Mesodermal cell (in vitro differentiated cells): ENCODE results near the gene DENND2A.

Experiments used
- H3K27ac ChIP-seq: 2 replicates; pipeline ENCODE4 v1.7.0; 2013; ENCODE audit warnings: mild to moderate bottlenecking, low read depth, low read length, moderate library complexity; ENCODE audit not compliant: severe bottlenecking
- H3K36me3 ChIP-seq: 2 replicates; pipeline ENCODE4 v1.7.1; 2013; ENCODE audit warnings: mild to moderate bottlenecking, low read length, moderate library complexity; ENCODE audit not compliant: control insufficient read depth, insufficient read depth
- H3K4me1 ChIP-seq: one replicate; pipeline ENCODE4 v1.7.1; 2013; ENCODE audit warnings: mild to moderate bottlenecking, low read length; ENCODE audit not compliant: insufficient read depth, control insufficient read depth, poor library complexity, severe bottlenecking
- H3K4me3 ChIP-seq: 2 replicates; pipeline ENCODE4 v1.7.0; 2013; ENCODE audit warnings: low read length, control low read depth, mild to moderate bottlenecking; ENCODE audit not compliant: insufficient read depth, poor library complexity, severe bottlenecking; ENCODE audit errors: extremely low read depth
- H3K9me3 ChIP-seq: 2 replicates; pipeline ENCODE4 v1.7.1; 2013; ENCODE audit warnings: mild to moderate bottlenecking, low read length, moderate library complexity; ENCODE audit not compliant: control insufficient read depth
- WGBS, 2 experiments: methylation state at CpG; one replicate each; pipeline ENCODE4 v1.1.5; 2013; ENCODE audit warnings: missing lambda C conversion rate in 2 of 2; ENCODE audit not compliant: insufficient coverage in 2 of 2; 5-methylcytosine and 5-hydroxymethylcytosine counted together

Gene DENND2A

DNA sequence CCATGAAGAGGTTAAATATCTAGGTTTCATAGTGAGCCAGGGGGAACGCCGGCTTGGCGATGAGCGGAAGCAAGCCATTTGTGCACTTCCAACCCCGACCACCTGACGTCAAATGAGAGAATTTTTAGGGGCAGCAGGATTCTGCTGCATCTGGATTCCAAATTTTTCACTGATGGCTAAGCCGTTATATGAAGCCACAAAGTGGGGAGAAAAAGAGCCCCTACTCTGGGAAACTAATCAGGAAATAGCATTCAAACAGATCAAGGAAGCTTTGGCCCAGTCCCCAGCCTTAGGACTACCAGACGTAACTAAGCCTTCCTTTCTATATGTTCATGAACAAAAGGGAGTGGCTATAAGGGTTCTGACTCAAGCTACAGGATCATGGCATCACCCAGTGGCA, 19.2 kb upstream of the DENND2A start:
- H3K4me3 ChIP-seq, result no peak overlapping the region
- H3K27ac ChIP-seq, result no peak overlapping the region
- 90 to 93% methylated on average over 8 of the region's 8 CpGs for WGBS, 2 experiments
- no peaks in the 10 kb centered on the region for H3K4me1 ChIP-seq
- no peaks in the 10 kb centered on the region for H3K9me3 ChIP-seq
- H3K36me3 ChIP-seq, result no peaks in the 10 kb centered on the region

DNA sequence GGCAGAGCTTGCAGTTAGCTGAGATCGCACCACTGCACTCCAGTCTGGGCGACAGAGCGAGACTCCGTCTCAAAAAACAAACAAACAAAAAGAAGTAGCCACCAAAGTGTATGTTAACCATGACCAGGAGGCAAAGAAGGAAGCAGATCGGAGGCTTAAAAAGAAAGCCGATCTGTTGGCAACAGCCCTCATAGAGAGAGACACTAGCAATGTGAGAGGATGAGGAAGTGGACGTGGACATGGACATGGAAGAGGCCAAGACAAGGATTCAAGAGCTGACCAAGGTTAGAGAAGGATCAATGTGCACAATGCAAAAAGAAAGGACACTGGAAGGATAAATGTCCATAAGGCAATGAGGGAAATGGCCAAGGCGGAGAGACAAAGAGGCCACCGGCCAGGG, 17.3 kb upstream of the DENND2A start:
- Histone ChIP-seq H3K4me3 (no peak overlapping the region), H3K27ac (no peak overlapping the region), H3K36me3 (no peaks in the 10 kb centered on the region), H3K4me1 (no peaks in the 10 kb centered on the region), H3K9me3 (no peaks in the 10 kb centered on the region)
- 94 to 96% methylated on average over 6 to 7 of the region's 9 CpGs for WGBS, 2 experiments

DNA sequence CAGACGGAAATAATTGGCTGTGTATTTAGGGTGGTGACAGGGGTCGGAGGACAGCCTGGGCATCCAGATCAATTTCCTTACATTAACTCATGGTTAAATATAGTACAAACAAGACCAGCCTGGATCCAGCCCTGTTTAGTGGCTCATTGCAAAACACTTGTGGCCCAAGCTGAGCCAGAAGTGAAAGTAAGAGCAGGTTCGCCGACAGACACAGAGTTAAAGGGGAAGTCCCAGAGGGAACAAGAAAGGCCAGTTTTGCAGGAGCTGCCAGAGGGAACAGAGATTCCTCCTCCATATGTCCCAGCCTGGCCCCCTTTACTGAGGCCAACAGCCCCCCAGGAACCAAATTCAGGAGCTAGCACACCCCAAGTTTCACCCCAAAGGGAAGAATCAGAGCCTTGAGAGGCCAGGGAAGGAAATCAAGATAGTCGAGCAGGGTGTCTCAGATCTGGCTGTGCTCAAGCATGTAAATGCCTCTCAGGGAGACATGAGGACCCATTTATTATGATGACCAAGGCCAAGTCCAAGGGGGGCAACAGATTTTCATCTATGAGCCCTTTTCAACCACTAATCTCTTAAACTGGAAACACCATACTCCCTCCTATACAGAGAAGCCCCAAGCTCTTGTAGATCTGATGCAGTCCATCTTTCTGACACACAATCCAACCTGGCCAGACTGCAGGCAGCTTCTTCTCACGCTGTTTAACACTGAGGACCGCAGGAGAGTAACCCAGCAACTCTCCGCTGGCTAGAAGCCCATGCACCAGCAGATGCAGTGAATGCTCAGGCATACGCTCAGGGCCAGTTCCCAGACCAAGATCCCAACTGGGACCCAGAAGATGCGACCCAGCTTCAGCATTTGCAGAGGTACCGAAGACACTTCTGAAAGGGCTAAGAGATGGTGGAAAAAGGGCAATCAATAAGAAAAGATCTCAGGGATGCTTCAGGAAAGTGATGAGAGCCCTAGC, 16.2 kb upstream of the DENND2A start:
- Histone ChIP-seq H3K9me3 (no peaks in the 10 kb centered on the region), H3K36me3 (no peaks in the 10 kb centered on the region), H3K4me3 (no peak overlapping the region), H3K4me1 (no peaks in the 10 kb centered on the region), H3K27ac (no peak overlapping the region)
- WGBS, 2 experiments, result 93 to 94% methylated on average over 8 to 9 of the region's 11 CpGs

DNA sequence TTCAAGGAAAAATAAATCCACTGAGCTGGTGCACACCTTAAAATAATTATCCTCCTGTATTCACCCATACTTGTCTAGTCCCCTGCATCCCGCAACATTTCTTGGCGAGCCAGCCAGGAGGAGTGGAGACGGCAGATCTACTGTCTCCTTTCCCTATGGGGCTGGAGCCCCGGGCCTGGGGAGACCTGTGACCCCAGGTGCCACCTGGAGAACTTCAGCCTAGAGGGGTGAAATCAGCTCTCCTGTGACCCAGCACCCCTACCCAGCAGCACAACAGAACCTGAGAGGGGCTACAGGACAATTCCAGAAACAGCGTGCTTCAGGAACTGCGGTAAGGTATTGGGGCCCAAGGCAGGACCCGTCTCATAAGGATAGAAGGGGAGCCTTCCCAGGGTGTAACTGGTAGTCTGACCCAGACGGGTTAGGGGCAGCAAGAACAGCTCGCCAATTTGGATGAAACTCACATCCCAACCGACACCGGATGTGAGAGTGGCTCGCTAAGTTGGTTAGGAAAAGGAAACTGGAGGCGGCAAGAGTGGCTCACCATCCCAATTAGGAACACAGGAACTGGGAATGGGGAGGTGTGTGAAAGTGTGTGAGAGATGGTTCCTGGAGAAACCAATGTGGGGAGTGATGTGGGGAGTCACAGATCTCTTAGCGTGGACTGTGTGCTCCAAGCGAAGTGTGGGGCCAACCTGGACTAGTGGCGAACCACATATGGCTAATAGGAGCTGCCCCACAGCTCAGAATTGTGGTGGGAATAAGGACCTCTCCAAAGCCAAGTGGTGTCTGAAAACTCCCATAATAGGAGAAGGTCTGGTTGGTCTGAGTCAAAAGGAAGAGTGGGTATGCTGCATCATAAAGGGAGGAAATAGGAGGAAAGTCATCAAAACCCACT, 15.1 kb upstream of the DENND2A start:
- H3K36me3 ChIP-seq, result no peaks in the 10 kb centered on the region
- no peaks in the 10 kb centered on the region for H3K4me1 ChIP-seq
- WGBS, 2 experiments, result 90 to 93% methylated on average over 12 to 16 of the region's 16 CpGs
- H3K4me3 ChIP-seq, result no peak overlapping the region
- no peak overlapping the region for H3K27ac ChIP-seq
- no peaks in the 10 kb centered on the region for H3K9me3 ChIP-seq

DNA sequence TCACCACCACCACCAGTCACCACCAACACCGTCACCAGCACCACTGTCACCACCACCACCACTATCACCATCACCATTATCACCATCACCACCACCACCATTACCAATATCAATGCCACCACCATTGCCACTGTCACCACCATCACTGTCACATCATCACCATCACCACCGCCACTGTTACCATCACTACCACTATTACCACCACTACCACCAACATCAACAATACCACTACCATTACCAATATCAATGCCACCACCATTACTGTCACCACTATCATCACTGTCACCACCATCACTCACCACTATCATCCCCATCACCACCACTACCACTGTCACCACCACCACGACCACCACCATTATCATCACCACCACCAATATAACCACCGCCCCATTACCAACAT, 14.0 kb upstream of the DENND2A start:
- Histone ChIP-seq H3K4me3 (no peak overlapping the region), H3K9me3 (no peaks in the 10 kb centered on the region), H3K36me3 (no peaks in the 10 kb centered on the region), H3K27ac (no peak overlapping the region), H3K4me1 (no peaks in the 10 kb centered on the region)
- 85 to 94% methylated on average over 4 of the region's 4 CpGs for WGBS, 2 experiments

DNA sequence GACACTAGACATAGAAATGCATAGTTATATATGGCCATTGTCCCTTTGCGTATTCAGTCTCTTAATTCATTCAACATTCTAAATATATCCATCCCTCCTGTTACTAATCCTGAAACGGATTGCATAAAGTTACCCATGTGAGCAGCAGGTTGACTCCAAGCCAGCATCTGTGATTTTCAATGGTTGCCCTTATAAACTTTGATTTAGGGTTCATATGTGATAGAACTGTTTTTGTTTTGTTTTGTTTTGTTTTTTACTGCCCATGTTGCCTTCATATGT, 13.4 kb upstream of the DENND2A start:
- 100% methylated on average over 1 to 2 of the region's 2 CpGs for WGBS, 2 experiments
- H3K36me3 ChIP-seq, result no peaks in the 10 kb centered on the region

DNA sequence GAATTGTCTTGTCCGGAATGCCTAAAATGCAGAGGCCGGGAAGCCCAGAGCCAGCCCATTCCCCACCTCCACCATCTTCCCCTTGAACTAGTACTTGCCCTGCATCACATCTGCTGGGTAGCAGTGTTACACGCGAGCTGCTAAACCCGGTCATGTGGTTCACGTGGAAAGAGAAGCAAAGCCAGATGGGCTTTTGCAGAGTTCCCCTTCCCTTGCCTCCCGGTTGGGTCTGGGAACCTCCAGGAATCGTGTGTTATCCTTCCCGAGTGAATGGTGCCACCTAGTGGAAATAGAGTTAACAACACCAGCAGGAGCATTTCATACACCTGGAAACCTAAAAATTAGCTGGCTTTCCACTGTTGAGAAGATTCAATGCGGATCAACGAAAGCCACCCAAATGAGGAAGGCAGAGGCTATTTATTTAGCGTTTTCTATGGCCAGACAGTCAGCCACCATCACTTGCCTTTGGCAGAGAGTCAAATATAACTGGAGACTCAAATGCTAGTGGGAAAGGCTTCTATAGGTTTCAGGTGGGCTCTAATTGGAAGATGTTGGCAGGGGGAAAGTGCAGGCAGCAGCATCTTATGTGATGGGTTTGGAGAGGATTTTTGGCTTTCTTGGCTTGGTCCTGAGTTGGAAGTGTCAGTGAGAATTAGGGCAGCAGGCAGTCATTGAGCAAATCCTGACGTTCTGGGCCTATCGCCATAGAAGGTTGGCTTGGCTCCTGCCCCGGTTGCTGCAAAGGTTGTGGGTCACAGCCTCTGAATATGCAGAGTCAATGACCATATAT, 12.9 kb upstream of the DENND2A start:
- no peaks in the 10 kb centered on the region for H3K36me3 ChIP-seq
- no peak overlapping the region for H3K27ac ChIP-seq
- 24 to 29% methylated on average over 12 to 13 of the region's 15 CpGs for WGBS, 2 experiments
- no peak overlapping the region for H3K4me3 ChIP-seq
- H3K4me1 ChIP-seq, result no peaks in the 10 kb centered on the region
- H3K9me3 ChIP-seq, result no peaks in the 10 kb centered on the region

More for the DNA sequence above, 13.4 kb upstream of the DENND2A start:
- no peak overlapping the region for H3K27ac ChIP-seq
- no peak overlapping the region for H3K4me3 ChIP-seq
- no peaks in the 10 kb centered on the region for H3K4me1 ChIP-seq
- H3K9me3 ChIP-seq, result no peaks in the 10 kb centered on the region

DNA sequence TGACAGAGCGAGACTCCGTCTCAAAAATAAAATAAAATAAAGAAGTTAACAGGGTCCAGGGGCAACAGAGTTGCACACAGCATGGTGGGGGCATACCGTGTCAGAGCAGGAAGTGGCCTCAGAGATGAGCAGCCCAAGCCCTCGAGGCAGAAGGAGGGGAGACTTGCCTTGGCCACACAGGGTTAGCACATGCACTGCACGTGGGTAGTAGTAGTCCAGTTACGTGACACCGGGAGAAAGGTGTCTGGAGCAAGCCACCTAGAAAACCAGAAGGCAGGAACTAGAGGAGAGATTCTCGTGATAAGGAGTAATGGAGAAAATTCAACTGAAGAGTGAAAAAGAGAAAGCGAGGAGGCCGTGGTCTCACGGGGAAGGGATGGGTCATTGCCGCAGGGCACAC, 9.8 kb upstream of the DENND2A start:
- Histone ChIP-seq H3K4me3 (no peak overlapping the region), H3K27ac (no peak overlapping the region), H3K36me3 (no peaks in the 10 kb centered on the region), H3K9me3 (no peaks in the 10 kb centered on the region), H3K4me1 (no peaks in the 10 kb centered on the region)
- WGBS, 2 experiments, result 93 to 95% methylated on average over 9 of the region's 12 CpGs

DNA sequence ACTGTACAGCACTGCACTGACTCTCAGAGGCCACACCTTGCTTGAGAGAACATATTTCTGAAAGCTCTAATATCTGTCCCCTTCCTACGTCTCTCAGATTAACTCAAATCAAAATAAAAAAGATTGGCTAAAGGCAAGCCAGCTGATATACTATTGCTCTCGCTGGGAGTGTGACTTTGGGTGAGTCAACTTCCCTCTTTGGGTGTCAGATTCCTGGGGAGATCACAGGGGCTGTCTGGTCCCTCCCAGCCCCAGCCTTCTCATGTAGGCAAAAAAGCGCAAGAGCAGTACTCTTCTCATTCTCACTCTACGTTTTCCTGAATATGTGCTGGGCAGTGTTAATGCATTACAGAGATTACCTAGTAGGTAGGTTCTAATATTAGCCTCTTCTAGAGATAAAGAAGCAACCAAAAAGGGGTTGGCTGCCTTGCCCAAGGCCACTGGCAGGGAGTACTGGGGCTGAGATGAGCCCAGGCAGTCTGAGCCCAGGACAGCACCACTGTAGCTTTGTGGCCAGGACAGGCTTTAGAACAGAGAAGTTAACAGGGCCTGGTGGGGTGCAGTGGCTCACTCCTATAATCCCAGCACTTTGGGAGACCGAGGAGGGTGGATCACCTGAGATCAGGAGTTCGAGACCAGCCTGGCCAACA, 9.1 kb upstream of the DENND2A start:
- no peak overlapping the region for H3K27ac ChIP-seq
- no peak overlapping the region for H3K4me3 ChIP-seq
- H3K4me1 ChIP-seq, result no peaks in the 10 kb centered on the region
- no peaks in the 10 kb centered on the region for H3K36me3 ChIP-seq
- no peaks in the 10 kb centered on the region for H3K9me3 ChIP-seq
- 71 to 100% methylated on average over 1 of the region's 6 CpGs for WGBS, 2 experiments
